ENCODE measurements around the gene PDCD11. TPM values are rescaled to one million over a fixed set of nuclear protein-coding genes. Genes with fewer than 3 reads are reported as not detected.
A peak's percentile ranks its signal among the peaks of the same experiment; 100 is the strongest.

PDCD11 gene
- total RNA-seq, 1 donor from 2014 or later, result 38.7 TPM

DNA sequence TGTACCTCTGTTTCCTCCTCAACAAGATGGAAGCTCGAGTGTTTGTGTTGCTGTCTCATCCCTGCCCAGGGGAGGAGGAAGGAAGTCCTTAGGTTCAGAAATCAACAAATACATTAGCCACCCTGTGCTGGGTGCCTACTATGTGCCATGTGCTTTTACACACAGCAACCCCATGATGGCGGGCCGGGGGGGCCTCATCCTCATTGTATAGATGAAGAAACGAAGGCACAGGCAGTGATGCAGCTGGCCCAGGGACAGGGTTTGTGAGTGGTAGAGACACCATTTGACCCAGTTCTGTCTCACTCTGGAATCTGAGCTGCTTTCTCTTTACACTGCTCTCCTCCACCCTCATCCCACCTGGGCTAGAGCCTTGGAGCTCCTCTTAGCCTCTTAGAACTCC is 57.6 kb downstream of the PDCD11 start:
- FAIRE-seq, result peak; percentile 77
- Histone ChIP-seq H3K36me3 (ENCODE audit: control insufficient read depth, insufficient read depth, low read length) (no peaks in the 10 kb centered on the region), H3K4me3 (ENCODE audit: low read depth, low read length) (no peak overlapping the region), H3K27me3 (ENCODE audit: control insufficient read depth, insufficient read depth, low read length) (no peaks in the 10 kb centered on the region)
- DNase-seq (ENCODE audit: low read depth), result no peak
- no peak for TF ChIP-seq CTCF (IDR thresholded peaks at IDR 0.05; ENCODE audit: insufficient read depth, low read length, severe bottlenecking)

- TF ChIP-seq CTCF (IDR thresholded peaks at IDR 0.05; ENCODE audit: insufficient read depth, low read length, severe bottlenecking), result no peak
- Histone ChIP-seq H3K36me3 (ENCODE audit: control insufficient read depth, insufficient read depth, low read length) (no peaks in the 10 kb centered on the region), H3K27me3 (ENCODE audit: control insufficient read depth, insufficient read depth, low read length) (no peaks in the 10 kb centered on the region), H3K4me3 (ENCODE audit: low read depth, low read length) (no peak overlapping the region)
- no peak for FAIRE-seq
- DNase-seq (ENCODE audit: low read depth), result no peak
These were observed 58.8 kb downstream of the PDCD11 start for GRCh38 chr10:103455235-103455634.

- no peak for FAIRE-seq
- DNase-seq (ENCODE audit: low read depth), result no peak
- no peak for TF ChIP-seq CTCF (IDR thresholded peaks at IDR 0.05; ENCODE audit: insufficient read depth, low read length, severe bottlenecking)
These were observed 59.7 kb downstream of the PDCD11 start for GRCh38 chr10:103456074-103456660.

DNA sequence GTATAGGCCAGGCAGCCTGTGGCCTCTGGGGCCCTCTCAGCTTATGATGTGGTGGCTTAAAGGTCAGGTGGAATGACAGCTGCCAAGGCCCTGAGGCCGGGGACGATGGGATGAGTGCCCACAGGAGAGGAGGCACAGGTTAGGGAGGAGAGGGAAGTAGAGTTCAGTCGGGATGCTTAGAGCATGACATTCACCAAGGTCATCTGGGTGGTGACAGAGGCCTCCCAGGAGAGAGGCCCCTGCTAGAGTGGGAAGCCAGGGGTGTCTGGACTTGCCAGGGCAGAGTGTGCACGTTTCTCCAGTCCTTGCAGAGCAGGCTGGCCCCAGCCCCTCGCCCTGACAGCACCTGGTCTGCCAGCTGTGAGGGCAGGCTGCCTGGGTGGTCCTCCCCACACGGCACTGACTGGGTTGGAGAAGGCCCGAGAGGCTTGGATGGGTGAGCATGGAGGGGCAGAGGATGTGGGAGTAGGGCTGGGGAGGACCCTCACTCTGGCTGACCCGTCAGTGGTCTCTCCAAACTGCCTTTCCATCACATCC is 60.8 kb downstream of the PDCD11 start:
- H3K27me3 ChIP-seq (ENCODE audit: control insufficient read depth, insufficient read depth, low read length), result no peaks in the 10 kb centered on the region
- DNase-seq (ENCODE audit: low read depth), result no peak
- no peak for FAIRE-seq
- H3K36me3 ChIP-seq (ENCODE audit: control insufficient read depth, insufficient read depth, low read length), result no peaks in the 10 kb centered on the region
- no peak overlapping the region for H3K4me3 ChIP-seq (ENCODE audit: low read depth, low read length)
- no peak for TF ChIP-seq CTCF (IDR thresholded peaks at IDR 0.05; ENCODE audit: insufficient read depth, low read length, severe bottlenecking)

More at GRCh38 chr10:103456074-103456660, 59.7 kb downstream of the PDCD11 start:
- H3K4me3 ChIP-seq (ENCODE audit: low read depth, low read length), result no peak overlapping the region
- no peaks in the 10 kb centered on the region for H3K27me3 ChIP-seq (ENCODE audit: control insufficient read depth, insufficient read depth, low read length)
- H3K36me3 ChIP-seq (ENCODE audit: control insufficient read depth, insufficient read depth, low read length), result no peaks in the 10 kb centered on the region

DNA sequence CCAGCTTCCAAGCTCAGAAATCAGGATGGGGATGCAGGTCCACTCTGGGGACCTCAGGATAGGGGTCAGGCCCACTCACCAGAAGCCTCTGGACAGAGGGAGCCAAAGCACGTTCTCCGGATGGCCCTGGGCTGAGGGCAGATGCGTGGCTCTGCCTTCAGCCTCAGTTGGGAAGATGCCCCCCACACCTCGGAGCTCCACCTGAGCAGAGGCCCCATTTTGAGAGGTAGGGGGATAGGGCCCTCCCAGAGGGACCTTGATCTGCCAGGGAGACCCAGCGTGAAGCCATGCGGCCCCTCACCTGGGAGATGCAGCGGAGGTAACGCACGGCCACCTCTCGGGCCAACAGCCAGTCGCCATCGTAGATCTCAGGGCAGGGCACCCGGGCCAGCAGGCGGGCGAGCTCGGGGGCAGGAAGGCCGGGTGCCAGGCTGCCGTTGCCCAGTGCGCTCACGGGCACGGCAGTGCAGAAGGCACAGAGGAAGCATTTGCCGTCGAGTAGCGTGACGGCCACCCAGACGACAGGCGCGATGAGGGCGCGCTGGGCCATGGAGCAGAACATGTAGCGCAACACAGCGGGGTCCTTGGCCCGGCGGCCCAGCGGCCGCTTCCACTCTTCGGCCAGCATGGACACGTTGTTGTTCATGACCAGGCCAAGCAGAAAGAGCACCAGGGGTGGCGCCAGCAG is 61.6 kb downstream of the PDCD11 start:
- DNase-seq (ENCODE audit: low read depth) (no peak), FAIRE-seq (no peak)
- no peak for TF ChIP-seq CTCF (IDR thresholded peaks at IDR 0.05; ENCODE audit: insufficient read depth, low read length, severe bottlenecking)
- Histone ChIP-seq H3K4me3 (ENCODE audit: low read depth, low read length) (no peak overlapping the region), H3K27me3 (ENCODE audit: control insufficient read depth, insufficient read depth, low read length) (no peaks in the 10 kb centered on the region), H3K36me3 (ENCODE audit: control insufficient read depth, insufficient read depth, low read length) (no peaks in the 10 kb centered on the region)

All from bronchial epithelial cell (primary cell).